Endothelial cell of umbilical vein (primary cell): Measurements from ENCODE around the gene AGMO. TPM values are rescaled to one million over a fixed set of nuclear protein-coding genes. Genes with fewer than 3 reads are reported as not detected.

ENCODE experiments used
- BruUV-seq: library from RNA; stranded (reverse); fragments of 400-500 nt; replicated peaks from 2 replicates; lab custom pipeline; 2021; lab: Mats Ljungman, UMichigan
- CTCF ChIA-PET: fragments of 300-600, 350-600 bp; sonication (Branson Sonifier 250); formaldehyde crosslinking; loops from one replicate; lab custom pipeline; 2021; ENCODE audit warnings: antibody characterized with exemption, inconsistent platforms; lab: Charles Lee
- POLR2A ChIA-PET: fragments of 300-600, 350-600 bp; sonication (Branson Sonifier 250); formaldehyde crosslinking; loops from one replicate; lab custom pipeline; 2021; ENCODE audit warnings: antibody characterized with exemption, inconsistent platforms; lab: Charles Lee
- DNase-seq: peaks from one replicate; pipeline ENCODE4 v3.0.0-alpha.2; 2011; ENCODE audit warnings: low read depth, low spot score
- FAIRE-seq: peaks from 2 replicates; lab custom pipeline; 2011; peaks lifted over from hg19 to GRCh38; lab: Jason Lieb, UNC
- H2AFZ ChIP-seq: 2 replicates; pipeline ENCODE4 v1.6.0; 2012; ENCODE audit warnings: low read depth, low read length, control low read depth, inconsistent platforms
- H3K27ac ChIP-seq: 2 replicates; pipeline ENCODE4 v1.5.1; 2011; ENCODE audit warnings: low read depth, mild to moderate bottlenecking, control low read depth, low read length, moderate library complexity; ENCODE audit not compliant: insufficient read depth
- H3K27me3 ChIP-seq, 2 experiments: 2 replicates each; pipeline versions ENCODE4 v1.6.0 to v1.6.1; 2011; ENCODE audit warnings: low read length in 2 of 2, mixed read lengths in 1 of 2; ENCODE audit not compliant: control insufficient read depth in 2 of 2, insufficient read depth in 2 of 2
- H3K36me3 ChIP-seq, 2 experiments: 2 replicates in 1 of 2; 3 replicates in 1 of 2; pipeline ENCODE4 v1.5.1; 2011; ENCODE audit warnings: low read length in 2 of 2, mild to moderate bottlenecking in 1 of 2, moderate library complexity in 1 of 2; ENCODE audit not compliant: control insufficient read depth in 2 of 2, insufficient read depth in 2 of 2; ENCODE audit errors: extremely low read depth in 1 of 2
- H3K4me1 ChIP-seq: 3 replicates; pipeline ENCODE4 v1.5.1; 2011; ENCODE audit warnings: mild to moderate bottlenecking, low read length; ENCODE audit not compliant: control insufficient read depth, insufficient read depth; ENCODE audit errors: extremely low read depth
- H3K4me2 ChIP-seq: 2 replicates; pipeline ENCODE4 v1.6.1; 2011; ENCODE audit warnings: low read length, control low read depth, mixed read lengths; ENCODE audit not compliant: insufficient read depth
- H3K4me3 ChIP-seq, 3 experiments: fragments of 200-600 bp in 1 of 3; sonication (generic), shearing (Covaris generic) in 1 of 3; replicated peaks in 1 of 3; 2 replicates each; pipeline ENCODE4 v1.5.1; 2011 to 2016; ENCODE audit warnings: control low read depth in 3 of 3, low read length in 3 of 3, mild to moderate bottlenecking in 2 of 3, inconsistent platforms in 1 of 3, low read depth in 1 of 3, moderate library complexity in 1 of 3; ENCODE audit not compliant: insufficient read depth in 1 of 3
- H3K79me2 ChIP-seq: 2 replicates; pipeline ENCODE4 v1.6.0; 2012; ENCODE audit warnings: low read length, inconsistent platforms; ENCODE audit not compliant: control insufficient read depth, insufficient read depth
- H3K9ac ChIP-seq: replicated peaks from 2 replicates; pipeline ENCODE3; 2011; ENCODE audit warnings: low read length, control low read depth; ENCODE audit not compliant: insufficient read depth; ENCODE audit errors: extremely low read depth
- H3K9me1 ChIP-seq: replicated peaks from 3 replicates; pipeline ENCODE4 v1.6.0; 2011; ENCODE audit warnings: mild to moderate bottlenecking, low read length; ENCODE audit not compliant: control insufficient read depth, insufficient read depth; ENCODE audit errors: extremely low read depth
- H3K9me3 ChIP-seq: replicated peaks from 2 replicates; pipeline ENCODE4 v1.5.1; 2012; ENCODE audit warnings: low read length, inconsistent platforms; ENCODE audit not compliant: control insufficient read depth, insufficient read depth
- H4K20me1 ChIP-seq: replicated peaks from 2 replicates; pipeline ENCODE3; 2011; ENCODE audit warnings: mild to moderate bottlenecking, low read length; ENCODE audit not compliant: control insufficient read depth, insufficient read depth; ENCODE audit errors: extremely low read depth
- EZH2 ChIP-seq: IDR thresholded peaks from 2 replicates; pipeline ENCODE4 v1.6.1; 2012; ENCODE audit warnings: borderline replicate concordance, low read depth, mild to moderate bottlenecking, moderate library complexity, low read length, inconsistent platforms; ENCODE audit not compliant: severe bottlenecking
- FOS ChIP-seq: IDR thresholded peaks from 2 replicates; pipeline ENCODE4 v1.6.1; 2011; ENCODE audit warnings: mild to moderate bottlenecking, low read length, moderate library complexity, borderline replicate concordance; ENCODE audit not compliant: insufficient read depth
- JUN ChIP-seq: IDR thresholded peaks from 2 replicates; pipeline ENCODE4 v1.6.1; 2011; ENCODE audit warnings: borderline replicate concordance, low read depth; ENCODE audit not compliant: insufficient read length, insufficient read depth
- POLR2A ChIP-seq: IDR thresholded peaks from 2 replicates; pipeline ENCODE4 v1.6.1; 2012; ENCODE audit warnings: low read depth, mild to moderate bottlenecking, control low read depth, low read length
- POLR2AphosphoS5 ChIP-seq: IDR thresholded peaks from 2 replicates; pipeline ENCODE4 v1.6.1; 2012; ENCODE audit warnings: low read depth, mild to moderate bottlenecking, control low read depth, low read length, moderate library complexity; ENCODE audit not compliant: insufficient read depth
- dilution Hi-C: fragments of 300-500 bp; cut with MboI; formaldehyde crosslinking; loops from one replicate; pipeline ENCODE4 v1.15.0; 2019; ENCODE audit warnings: low sequenced_read_pairs; ENCODE audit not compliant: extremely low pct_ligation_motif_present
- intact Hi-C: fragments of 100-400 bp; cut with micrococcal nuclease; formaldehyde crosslinking; loops from one replicate; pipeline ENCODE4 v1.10.0; 2022
- polyA plus RNA-seq, 4 experiments: library from polyadenylated mRNA; depleted of rRNA in 3 of 4; stranded (reverse) in 3 of 4; unstranded in 1 of 4; fragments of >200 nt; gene quantifications; 2 replicates each; pipeline versions ENCODE4 v1.2.1 to v1.2.3, GENCODE V29; 2011 to 2012; ENCODE audit warnings: missing spikeins in 1 of 4
- total RNA-seq: library from RNA; stranded (reverse); gene quantifications from 2 replicates; pipeline ENCODE4 v1.2.3, GENCODE V29; 2021
- TF ChIP-seq, protein P1 (sequence below), 2 donors: IDR thresholded peaks; 1 replicate in 1 of 2; 2 replicates in 1 of 2; pipeline ENCODE4 v1.5.1; 2011; ENCODE audit warnings: low read length in 2 of 2, mild to moderate bottlenecking in 2 of 2, moderate library complexity in 2 of 2, control low read depth in 1 of 2, inconsistent platforms in 1 of 2, low read depth in 1 of 2; ENCODE audit not compliant: insufficient read depth in 1 of 2; ENCODE audit errors: extremely low read depth in 1 of 2
- TF ChIP-seq, protein P2 (sequence below): IDR thresholded peaks from 2 replicates; pipeline ENCODE4 v1.6.1; 2011; ENCODE audit not compliant: insufficient read depth, insufficient read length

The AGMO gene
- total and polyA plus RNA-seq, 2 donors (not counting 3 experiments of a cell fraction or from before 2014, with no cell fraction given), result 0.23 to 0.40 TPM

DNA sequence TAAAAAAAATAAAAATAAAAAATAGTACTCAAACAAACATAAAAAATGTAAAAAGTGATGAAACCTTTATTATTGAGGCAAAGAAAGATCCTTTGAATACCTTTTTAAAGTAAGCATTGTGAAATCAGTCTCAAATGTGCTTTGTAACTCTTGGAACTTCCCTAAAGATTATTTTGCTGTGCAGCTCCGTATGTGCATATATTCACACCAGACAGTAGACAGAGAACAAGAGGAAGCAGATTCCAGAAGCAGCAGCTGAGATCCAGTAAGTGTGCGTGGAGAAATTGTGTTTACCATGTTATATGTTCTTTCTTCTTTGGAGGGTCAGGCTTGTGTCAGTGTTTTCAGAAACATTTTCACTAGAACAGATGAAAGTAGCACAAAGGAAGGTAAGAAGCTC is 324.9 kb downstream of the AGMO start:
- dilution Hi-C loops, result no loop called here
- no peaks in the 10 kb centered on the region for H4K20me1 ChIP-seq
- intact Hi-C loops, result no loop called here
- H3K9me1 ChIP-seq, result no peaks in the 10 kb centered on the region
- POLR2A ChIA-PET, result no interaction called here
- FAIRE-seq, result no peak
- no peak overlapping the region for H3K4me2 ChIP-seq
- H3K79me2 ChIP-seq, result no peaks in the 10 kb centered on the region
- no peaks in the 10 kb centered on the region for H3K4me1 ChIP-seq
- no peak overlapping the region for H3K4me3 ChIP-seq
- H3K36me3 ChIP-seq, result no peaks in the 10 kb centered on the region
- no peaks in the 10 kb centered on the region for H3K27me3 ChIP-seq
- H2AFZ ChIP-seq, result peak overlapping the region; percentile 15
- H3K9ac ChIP-seq, result no peak overlapping the region
- TF ChIP-seq EZH2 (no peak), POLR2A (no peak), JUN (no peak), FOS (no peak), POLR2AphosphoS5 (no peak)
- TF ChIP-seq, protein P1, sequence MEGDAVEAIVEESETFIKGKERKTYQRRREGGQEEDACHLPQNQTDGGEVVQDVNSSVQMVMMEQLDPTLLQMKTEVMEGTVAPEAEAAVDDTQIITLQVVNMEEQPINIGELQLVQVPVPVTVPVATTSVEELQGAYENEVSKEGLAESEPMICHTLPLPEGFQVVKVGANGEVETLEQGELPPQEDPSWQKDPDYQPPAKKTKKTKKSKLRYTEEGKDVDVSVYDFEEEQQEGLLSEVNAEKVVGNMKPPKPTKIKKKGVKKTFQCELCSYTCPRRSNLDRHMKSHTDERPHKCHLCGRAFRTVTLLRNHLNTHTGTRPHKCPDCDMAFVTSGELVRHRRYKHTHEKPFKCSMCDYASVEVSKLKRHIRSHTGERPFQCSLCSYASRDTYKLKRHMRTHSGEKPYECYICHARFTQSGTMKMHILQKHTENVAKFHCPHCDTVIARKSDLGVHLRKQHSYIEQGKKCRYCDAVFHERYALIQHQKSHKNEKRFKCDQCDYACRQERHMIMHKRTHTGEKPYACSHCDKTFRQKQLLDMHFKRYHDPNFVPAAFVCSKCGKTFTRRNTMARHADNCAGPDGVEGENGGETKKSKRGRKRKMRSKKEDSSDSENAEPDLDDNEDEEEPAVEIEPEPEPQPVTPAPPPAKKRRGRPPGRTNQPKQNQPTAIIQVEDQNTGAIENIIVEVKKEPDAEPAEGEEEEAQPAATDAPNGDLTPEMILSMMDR (IDR thresholded peaks at IDR 0.05; ENCODE audit: extremely low read depth in 1 of 2, insufficient read depth in 1 of 2, low read depth in 1 of 2, low read length in 2 of 2), result no peak
- TF ChIP-seq, protein P2, sequence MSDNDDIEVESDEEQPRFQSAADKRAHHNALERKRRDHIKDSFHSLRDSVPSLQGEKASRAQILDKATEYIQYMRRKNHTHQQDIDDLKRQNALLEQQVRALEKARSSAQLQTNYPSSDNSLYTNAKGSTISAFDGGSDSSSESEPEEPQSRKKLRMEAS, result no peak
- BruUV-seq, result no TSS peak
- H3K27ac ChIP-seq, result no peak overlapping the region
- CTCF ChIA-PET, result interaction anchor here (1.9 kb wide), 1 partner anchor 221 kb away, joined by 6 read pairs; no protein-coding TSS in a partner anchor
- H3K9me3 ChIP-seq, result no peaks in the 10 kb centered on the region
- DNase-seq, result peak; percentile 7
